ENCODE results near the gene FMO2.

DNA sequence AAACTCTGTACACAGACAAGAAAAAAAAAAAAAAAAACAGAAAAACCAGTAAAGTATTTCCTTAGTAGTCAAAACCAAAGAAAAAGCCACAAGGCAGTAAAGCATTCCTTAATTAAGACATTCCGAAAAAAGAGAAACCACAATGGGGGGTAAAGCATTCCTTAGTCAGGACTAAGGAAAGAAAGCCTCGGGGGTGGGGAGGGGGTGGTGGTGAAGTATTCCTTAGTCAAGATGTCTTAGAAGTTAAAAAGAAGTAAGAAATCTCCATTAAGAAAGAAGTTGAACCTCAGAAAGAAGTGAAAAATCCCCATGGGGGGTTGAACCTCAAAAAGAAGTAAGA, 35.0 kb downstream of the FMO2 start:
- no peak for TF ChIP-seq POLR2A (IDR thresholded peaks at IDR 0.05)
- TF ChIP-seq, protein P1, sequence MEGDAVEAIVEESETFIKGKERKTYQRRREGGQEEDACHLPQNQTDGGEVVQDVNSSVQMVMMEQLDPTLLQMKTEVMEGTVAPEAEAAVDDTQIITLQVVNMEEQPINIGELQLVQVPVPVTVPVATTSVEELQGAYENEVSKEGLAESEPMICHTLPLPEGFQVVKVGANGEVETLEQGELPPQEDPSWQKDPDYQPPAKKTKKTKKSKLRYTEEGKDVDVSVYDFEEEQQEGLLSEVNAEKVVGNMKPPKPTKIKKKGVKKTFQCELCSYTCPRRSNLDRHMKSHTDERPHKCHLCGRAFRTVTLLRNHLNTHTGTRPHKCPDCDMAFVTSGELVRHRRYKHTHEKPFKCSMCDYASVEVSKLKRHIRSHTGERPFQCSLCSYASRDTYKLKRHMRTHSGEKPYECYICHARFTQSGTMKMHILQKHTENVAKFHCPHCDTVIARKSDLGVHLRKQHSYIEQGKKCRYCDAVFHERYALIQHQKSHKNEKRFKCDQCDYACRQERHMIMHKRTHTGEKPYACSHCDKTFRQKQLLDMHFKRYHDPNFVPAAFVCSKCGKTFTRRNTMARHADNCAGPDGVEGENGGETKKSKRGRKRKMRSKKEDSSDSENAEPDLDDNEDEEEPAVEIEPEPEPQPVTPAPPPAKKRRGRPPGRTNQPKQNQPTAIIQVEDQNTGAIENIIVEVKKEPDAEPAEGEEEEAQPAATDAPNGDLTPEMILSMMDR (IDR thresholded peaks at IDR 0.05) = no peak
